Measurements from ENCODE around the gene MED12L.
"Not testable (repeated sequence)": the region's sequence is repeated elsewhere in the genome, so short reads cannot be mapped to it uniquely, and the experiment has no call there.

The MED12L gene

GRCh38 chr3:151085227-151085888 lies at the start of gene MED12L:
Gene MED12L (plus strand): TSS chr3:151085664. CDS start chr3:151086927, 1,263 bp downstream.
- peak; percentile 36 to 65 (median 37) for DNase-seq (ENCODE audit: low read depth in 2 of 3, low spot score in 1 of 3)

GRCh38 chr3:151037746-151038477 lies 47.6 kb upstream of the MED12L start:
- no peak for DNase-seq (ENCODE audit: low read depth in 2 of 3, low spot score in 1 of 3)

GRCh38 chr3:151044706-151045105 lies 40.8 kb upstream of the MED12L start:
- no peak for DNase-seq (ENCODE audit: low read depth in 2 of 3, low spot score in 1 of 3)

- no peak for DNase-seq (ENCODE audit: low read depth in 2 of 3, low spot score in 1 of 3)
Observed at GRCh38 chr3:151047636-151048035, 37.8 kb upstream of the MED12L start.

GRCh38 chr3:151051533-151051932 lies 33.9 kb upstream of the MED12L start:
- no peak for DNase-seq (ENCODE audit: low read depth in 2 of 3, low spot score in 1 of 3)

- DNase-seq (ENCODE audit: low read depth in 2 of 3, low spot score in 1 of 3), result no peak
Observed at GRCh38 chr3:151052346-151052745, 33.1 kb upstream of the MED12L start.

GRCh38 chr3:151052756-151053155 lies 32.7 kb upstream of the MED12L start:
- no peak for DNase-seq (ENCODE audit: low read depth in 2 of 3, low spot score in 1 of 3)

GRCh38 chr3:151058740-151059139 lies 26.7 kb upstream of the MED12L start:
- DNase-seq (ENCODE audit: low read depth in 2 of 3, low spot score in 1 of 3), result no peak

- no peak for DNase-seq (ENCODE audit: low read depth in 2 of 3, low spot score in 1 of 3)
Observed at GRCh38 chr3:151062611-151063010, 22.9 kb upstream of the MED12L start.

GRCh38 chr3:151067158-151067557 lies 18.3 kb upstream of the MED12L start:
- DNase-seq (ENCODE audit: low read depth in 2 of 3, low spot score in 1 of 3), result peak in 1 of 3 donors; percentile 3

GRCh38 chr3:151072842-151073241 lies 12.6 kb upstream of the MED12L start:
- DNase-seq (ENCODE audit: low read depth in 2 of 3, low spot score in 1 of 3), result not testable (repeated sequence)

- DNase-seq (ENCODE audit: low read depth in 2 of 3, low spot score in 1 of 3), result no peak
Observed at GRCh38 chr3:151074256-151074655, 11.2 kb upstream of the MED12L start.

GRCh38 chr3:151075869-151076562 lies 9.4 kb upstream of the MED12L start:
- DNase-seq (ENCODE audit: low read depth in 2 of 3, low spot score in 1 of 3), result no peak

GRCh38 chr3:151076626-151077025 lies 8.8 kb upstream of the MED12L start:
- DNase-seq (ENCODE audit: low read depth in 2 of 3, low spot score in 1 of 3), result no peak

GRCh38 chr3:151081082-151081481 lies 4.4 kb upstream of the MED12L start:
- DNase-seq (ENCODE audit: low read depth in 2 of 3, low spot score in 1 of 3), result not testable (repeated sequence)

- DNase-seq (ENCODE audit: low read depth in 2 of 3, low spot score in 1 of 3), result no peak
Observed at GRCh38 chr3:151082880-151083838, 2.3 kb upstream of the MED12L start.

GRCh38 chr3:151084893-151085226 lies 604 bp upstream of the MED12L start:
- DNase-seq (ENCODE audit: low read depth in 2 of 3, low spot score in 1 of 3), result no peak

GRCh38 chr3:151085889-151086483 lies 522 bp downstream of the MED12L start:
- DNase-seq (ENCODE audit: low read depth in 2 of 3, low spot score in 1 of 3), result no peak

- DNase-seq (ENCODE audit: low read depth in 2 of 3, low spot score in 1 of 3), result peak; percentile 47 to 68 (median 65)
Observed at GRCh38 chr3:151086484-151087456, 1.3 kb downstream of the MED12L start.
